ENCODE measurements around the gene EFL1. TPM values are rescaled to one million over a fixed set of nuclear protein-coding genes. Genes with fewer than 3 reads are reported as not detected.
"Not testable (repeated sequence)": the region's sequence is repeated elsewhere in the genome, so short reads cannot be mapped to it uniquely, and the experiment has no call there.

The EFL1 gene
- total RNA-seq, 2 experiments from 2014 or later, result 7.1 to 7.8 TPM

DNA sequence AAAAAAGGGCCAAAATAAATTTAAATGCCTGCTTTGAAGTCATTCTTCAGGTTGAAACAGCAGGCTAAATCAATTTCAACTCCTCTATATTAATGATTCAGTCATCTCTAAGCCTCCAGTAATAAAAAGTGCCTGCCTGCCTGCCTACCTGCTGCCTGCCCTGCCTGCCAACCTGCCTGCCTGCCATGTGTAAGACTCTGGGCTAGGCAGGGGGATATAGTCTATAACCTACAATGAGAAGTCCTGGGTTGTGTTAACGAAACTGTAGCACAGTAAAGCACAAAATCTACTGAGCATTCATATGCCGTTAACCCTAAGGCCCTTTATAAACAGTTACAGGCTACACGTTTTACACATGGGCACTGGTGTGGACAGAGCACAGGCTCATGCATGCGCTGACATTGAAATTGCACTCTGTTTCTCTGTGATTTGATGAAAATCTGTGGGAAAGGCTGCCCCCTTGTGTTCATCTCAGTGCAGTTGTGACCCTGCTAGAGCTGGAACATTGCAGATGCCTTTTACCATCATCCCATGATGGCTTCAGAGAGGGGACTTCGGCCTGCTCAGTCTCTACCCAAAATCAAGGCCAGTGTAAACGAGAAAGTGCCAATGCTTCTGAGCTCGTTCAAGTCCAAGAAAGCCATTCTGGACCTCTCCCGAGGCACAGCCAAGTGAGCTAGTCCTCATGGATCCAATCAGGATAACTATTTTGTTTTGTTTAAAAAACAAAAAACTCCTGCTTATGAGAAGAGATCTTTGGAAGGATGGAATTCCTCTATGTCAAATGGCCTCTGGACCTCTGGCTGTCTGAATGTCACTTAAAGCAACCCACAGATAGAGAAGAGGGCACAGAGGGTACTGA, 64.6 kb downstream of the EFL1 start:
- no peaks in the 10 kb centered on the region for H3K27me3 ChIP-seq (ENCODE audit: control insufficient read depth in 1 of 2, insufficient read depth in 2 of 2, low read length in 2 of 2)
- peak; percentile 17 to 72 (median 41) for DNase-seq
- no peak overlapping the region for H3K27ac ChIP-seq (ENCODE audit: low read depth in 1 of 2, low read length in 2 of 2)
- H3K36me3 ChIP-seq (ENCODE audit: insufficient read depth, low read length), result no peaks in the 10 kb centered on the region
- peaks cover 19% of the 10 kb centered on the region for H3K36me3 Mint-ChIP-seq (ENCODE audit: low read depth)
- CTCF ChIA-PET, result interaction anchor here (0.8 to 1.0 kb wide), 2 partner anchors 9 to 11 kb away, joined by 3 to 5 read pairs; no protein-coding TSS in a partner anchor
- H3K4me3 Mint-ChIP-seq, result no peak overlapping the region
- ATAC-seq (ENCODE audit: poor library complexity), result peak; percentile 68
- peak; percentile 63 for TF ChIP-seq CTCF (IDR thresholded peaks at IDR 0.05)
- POLR2A ChIA-PET, result no interaction called here
- H3K4me3 ChIP-seq (ENCODE audit: low read length), result no peak overlapping the region
- no peaks in the 10 kb centered on the region for H3K27me3 Mint-ChIP-seq
- H3K4me1 Mint-ChIP-seq (ENCODE audit: low read depth), result no peaks in the 10 kb centered on the region
- no peaks in the 10 kb centered on the region for H3K9me3 ChIP-seq (ENCODE audit: control insufficient read depth in 1 of 2, insufficient read depth in 1 of 2, low read length in 2 of 2)
- H3K27ac Mint-ChIP-seq, result no peak overlapping the region
- no peaks in the 10 kb centered on the region for H3K4me1 ChIP-seq (ENCODE audit: insufficient read depth, low read length)
- no peaks in the 10 kb centered on the region for H3K9me3 Mint-ChIP-seq
- intact Hi-C loops (cut with DNase I, micrococcal nuclease), result loop anchor here (1.0 to 2.0 kb wide), 4 partner anchors 717 to 1091 kb away; no protein-coding TSS in a partner anchor

DNA sequence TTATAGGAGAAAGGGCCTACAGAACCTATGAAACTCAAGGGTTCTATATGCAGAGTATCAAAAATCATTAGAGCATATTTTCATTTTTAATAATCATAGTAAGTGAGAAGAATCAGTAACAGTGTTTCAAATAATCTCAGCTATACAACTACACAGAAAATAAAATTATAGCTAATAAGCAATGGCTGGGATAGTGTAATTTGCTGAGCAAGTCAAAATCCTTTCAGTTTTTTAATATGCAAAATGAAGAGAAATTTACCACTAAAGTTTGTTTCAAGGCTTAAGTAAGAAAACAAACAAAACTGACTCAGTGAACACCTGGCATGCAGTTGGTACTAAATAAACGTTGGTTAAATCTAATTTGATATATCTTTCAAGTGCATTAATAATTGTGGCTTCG, 66.2 kb downstream of the EFL1 start:
- TF ChIP-seq CTCF (IDR thresholded peaks at IDR 0.05), result no peak
- Histone ChIP-seq H3K9me3 (ENCODE audit: control insufficient read depth in 1 of 2, insufficient read depth in 1 of 2, low read length in 2 of 2) (no peaks in the 10 kb centered on the region), H3K27ac (ENCODE audit: low read depth in 1 of 2, low read length in 2 of 2) (no peak overlapping the region), H3K4me1 (ENCODE audit: insufficient read depth, low read length) (no peaks in the 10 kb centered on the region), H3K27me3 (ENCODE audit: control insufficient read depth in 1 of 2, insufficient read depth in 2 of 2, low read length in 2 of 2) (no peaks in the 10 kb centered on the region), H3K4me3 (ENCODE audit: low read length) (no peak overlapping the region), H3K36me3 (ENCODE audit: insufficient read depth, low read length) (no peaks in the 10 kb centered on the region)
- intact Hi-C loops (cut with DNase I, micrococcal nuclease), result no loop called here
- Mint-ChIP-seq H3K4me1 (ENCODE audit: low read depth) (no peaks in the 10 kb centered on the region), H3K4me3 (no peak overlapping the region), H3K9me3 (no peaks in the 10 kb centered on the region), H3K27ac (no peak overlapping the region), H3K36me3 (ENCODE audit: low read depth) (peaks cover 24% of the 10 kb centered on the region), H3K27me3 (no peaks in the 10 kb centered on the region)
- ChIA-PET POLR2A (no interaction called here), CTCF (no interaction called here)
- no peak for ATAC-seq (ENCODE audit: poor library complexity)
- DNase-seq, result no peak

- H3K4me3 ChIP-seq (ENCODE audit: low read length); CTCF ChIA-PET; H3K27ac ChIP-seq (ENCODE audit: low read depth in 1 of 2, low read length in 2 of 2): not testable (repeated sequence)
These were observed 66.7 kb downstream of the EFL1 start for GRCh38 chr15:82195818-82196217.

GRCh38 chr15:82194488-82194887, 68.0 kb downstream of the EFL1 start:
- H3K36me3 ChIP-seq (ENCODE audit: insufficient read depth, low read length); H3K4me1 ChIP-seq (ENCODE audit: insufficient read depth, low read length); H3K4me1 Mint-ChIP-seq (ENCODE audit: low read depth); H3K27ac Mint-ChIP-seq; H3K9me3 ChIP-seq (ENCODE audit: control insufficient read depth in 1 of 2, insufficient read depth in 1 of 2, low read length in 2 of 2); H3K27ac ChIP-seq (ENCODE audit: low read depth in 1 of 2, low read length in 2 of 2); H3K9me3 Mint-ChIP-seq; POLR2A ChIA-PET; H3K4me3 Mint-ChIP-seq; ATAC-seq (ENCODE audit: poor library complexity); intact Hi-C loops (cut with DNase I, micrococcal nuclease); H3K27me3 Mint-ChIP-seq; CTCF ChIA-PET; H3K27me3 ChIP-seq (ENCODE audit: control insufficient read depth in 1 of 2, insufficient read depth in 2 of 2, low read length in 2 of 2); H3K4me3 ChIP-seq (ENCODE audit: low read length); DNase-seq: not testable (repeated sequence)
- peaks cover 24% of the 10 kb centered on the region for H3K36me3 Mint-ChIP-seq (ENCODE audit: low read depth)

More at GRCh38 chr15:82195818-82196217, 66.7 kb downstream of the EFL1 start:
- POLR2A ChIA-PET; ATAC-seq (ENCODE audit: poor library complexity); H3K27ac Mint-ChIP-seq; H3K4me1 Mint-ChIP-seq (ENCODE audit: low read depth); H3K4me3 Mint-ChIP-seq; H3K27me3 ChIP-seq (ENCODE audit: control insufficient read depth in 1 of 2, insufficient read depth in 2 of 2, low read length in 2 of 2); H3K4me1 ChIP-seq (ENCODE audit: insufficient read depth, low read length); intact Hi-C loops (cut with DNase I, micrococcal nuclease); H3K9me3 Mint-ChIP-seq; H3K36me3 ChIP-seq (ENCODE audit: insufficient read depth, low read length); H3K27me3 Mint-ChIP-seq; DNase-seq; H3K9me3 ChIP-seq (ENCODE audit: control insufficient read depth in 1 of 2, insufficient read depth in 1 of 2, low read length in 2 of 2): not testable (repeated sequence)
- H3K36me3 Mint-ChIP-seq (ENCODE audit: low read depth), result peaks cover 24% of the 10 kb centered on the region

DNA sequence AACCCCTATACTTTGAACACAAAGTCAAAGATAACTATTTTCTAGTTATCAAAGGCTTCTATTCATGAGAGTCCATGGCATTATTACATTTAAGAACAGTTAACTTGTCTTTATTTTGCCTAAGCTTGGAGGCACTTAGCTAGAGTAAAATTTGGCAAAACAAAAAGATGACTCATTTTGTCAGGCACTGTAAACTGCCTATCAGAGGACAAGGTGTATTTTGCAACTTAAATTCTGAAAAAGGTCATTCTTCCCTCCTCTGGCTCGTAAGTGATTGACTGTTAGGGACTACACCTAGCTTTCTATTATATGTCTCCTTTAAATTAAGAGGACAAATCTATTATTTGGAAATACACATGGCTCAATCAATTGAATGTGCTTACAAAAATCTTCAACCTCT, 69.1 kb downstream of the EFL1 start:
- H3K9me3 ChIP-seq (ENCODE audit: control insufficient read depth in 1 of 2, insufficient read depth in 1 of 2, low read length in 2 of 2); CTCF ChIA-PET; H3K4me3 ChIP-seq (ENCODE audit: low read length); POLR2A ChIA-PET; H3K27ac ChIP-seq (ENCODE audit: low read depth in 1 of 2, low read length in 2 of 2); H3K27me3 Mint-ChIP-seq; H3K4me1 ChIP-seq (ENCODE audit: insufficient read depth, low read length); intact Hi-C loops (cut with DNase I, micrococcal nuclease); H3K4me1 Mint-ChIP-seq (ENCODE audit: low read depth); DNase-seq; H3K9me3 Mint-ChIP-seq; ATAC-seq (ENCODE audit: poor library complexity); H3K4me3 Mint-ChIP-seq; H3K27me3 ChIP-seq (ENCODE audit: control insufficient read depth in 1 of 2, insufficient read depth in 2 of 2, low read length in 2 of 2); H3K36me3 ChIP-seq (ENCODE audit: insufficient read depth, low read length); H3K27ac Mint-ChIP-seq: not testable (repeated sequence)
- peaks cover 24% of the 10 kb centered on the region for H3K36me3 Mint-ChIP-seq (ENCODE audit: low read depth)

DNA sequence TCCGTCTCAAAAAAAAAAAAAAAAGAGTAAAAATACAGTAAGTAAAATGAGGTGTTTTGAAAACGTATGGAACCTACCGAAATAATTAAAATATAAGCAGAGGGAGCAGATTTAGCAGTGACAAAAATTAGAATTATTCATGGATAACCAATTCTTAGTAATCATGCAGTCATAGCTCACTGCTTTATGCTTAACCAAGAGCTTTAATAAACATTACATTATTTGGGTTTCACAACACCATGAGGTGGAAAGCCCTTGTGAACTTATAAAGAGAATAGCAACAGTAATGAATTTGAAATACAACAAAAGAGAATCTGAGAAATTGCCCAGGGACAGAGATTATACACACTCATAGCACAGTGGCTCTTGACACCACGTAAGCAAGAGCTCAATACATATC, 70.1 kb downstream of the EFL1 start:
- intact Hi-C loops (cut with DNase I, micrococcal nuclease); POLR2A ChIA-PET; H3K27ac Mint-ChIP-seq; H3K36me3 ChIP-seq (ENCODE audit: insufficient read depth, low read length); ATAC-seq (ENCODE audit: poor library complexity); H3K9me3 ChIP-seq (ENCODE audit: control insufficient read depth in 1 of 2, insufficient read depth in 1 of 2, low read length in 2 of 2); H3K4me1 Mint-ChIP-seq (ENCODE audit: low read depth); H3K4me1 ChIP-seq (ENCODE audit: insufficient read depth, low read length); H3K4me3 ChIP-seq (ENCODE audit: low read length); H3K27ac ChIP-seq (ENCODE audit: low read depth in 1 of 2, low read length in 2 of 2); CTCF ChIA-PET; H3K27me3 Mint-ChIP-seq; H3K9me3 Mint-ChIP-seq; DNase-seq; H3K4me3 Mint-ChIP-seq; H3K27me3 ChIP-seq (ENCODE audit: control insufficient read depth in 1 of 2, insufficient read depth in 2 of 2, low read length in 2 of 2): not testable (repeated sequence)
- H3K36me3 Mint-ChIP-seq (ENCODE audit: low read depth), result peaks cover 23% of the 10 kb centered on the region
